ENCODE data around the gene CDKN2AIPNL. TPM values are rescaled to one million over a fixed set of nuclear protein-coding genes. Genes with fewer than 3 reads are reported as not detected.

Gene CDKN2AIPNL
- total RNA-seq, 2 donors from 2014 or later = 51.8 to 62.0 TPM

DNA sequence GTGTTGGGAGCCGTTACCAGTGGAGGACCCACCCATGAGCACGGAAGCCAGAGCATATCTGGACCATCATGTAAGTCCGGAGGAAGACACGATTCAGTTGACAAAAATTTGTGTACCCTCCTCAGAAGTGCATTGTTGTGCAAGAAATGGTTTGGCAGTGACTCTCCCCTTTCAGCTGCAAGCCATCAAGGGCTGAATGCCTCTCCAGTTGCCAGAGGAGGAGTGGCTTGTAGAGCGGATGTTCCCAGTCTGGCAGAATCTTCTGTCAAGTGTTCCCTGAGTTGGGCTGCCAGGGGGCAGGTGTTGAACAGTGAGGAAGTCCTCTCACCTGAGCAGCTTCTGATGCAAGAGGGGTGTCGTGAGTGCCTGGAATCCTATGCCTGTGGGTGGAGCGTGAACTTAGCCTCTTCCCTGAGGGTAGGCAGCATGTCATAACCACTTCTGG lies 27.6 kb upstream of the CDKN2AIPNL start:
- DNase-seq = peak; percentile 85
- H3K4me1 ChIP-seq (ENCODE audit: control insufficient read depth, insufficient read depth, low read length) = peaks cover 1% of the 10 kb centered on the region
- WGBS, 2 experiments (ENCODE audit: insufficient coverage in 1 of 2, insufficient read length in 1 of 2) = 81 to 84% methylated on average over 7 of the region's 7 CpGs
- H3K36me3 ChIP-seq (ENCODE audit: control insufficient read depth, insufficient read depth, low read length) = no peaks in the 10 kb centered on the region
- H3K27ac Mint-ChIP-seq = peak overlapping the region; percentile 60
- H3K36me3 Mint-ChIP-seq (ENCODE audit: low read depth) = no peaks in the 10 kb centered on the region
- H3K9ac ChIP-seq (ENCODE audit: extremely low read depth, low read length, poor library complexity, severe bottlenecking) = no peak overlapping the region
- H3K4me3 Mint-ChIP-seq = no peak overlapping the region
- no peak overlapping the region for H3K27ac ChIP-seq (ENCODE audit: low read depth, low read length)
- TF ChIP-seq, protein P1, sequence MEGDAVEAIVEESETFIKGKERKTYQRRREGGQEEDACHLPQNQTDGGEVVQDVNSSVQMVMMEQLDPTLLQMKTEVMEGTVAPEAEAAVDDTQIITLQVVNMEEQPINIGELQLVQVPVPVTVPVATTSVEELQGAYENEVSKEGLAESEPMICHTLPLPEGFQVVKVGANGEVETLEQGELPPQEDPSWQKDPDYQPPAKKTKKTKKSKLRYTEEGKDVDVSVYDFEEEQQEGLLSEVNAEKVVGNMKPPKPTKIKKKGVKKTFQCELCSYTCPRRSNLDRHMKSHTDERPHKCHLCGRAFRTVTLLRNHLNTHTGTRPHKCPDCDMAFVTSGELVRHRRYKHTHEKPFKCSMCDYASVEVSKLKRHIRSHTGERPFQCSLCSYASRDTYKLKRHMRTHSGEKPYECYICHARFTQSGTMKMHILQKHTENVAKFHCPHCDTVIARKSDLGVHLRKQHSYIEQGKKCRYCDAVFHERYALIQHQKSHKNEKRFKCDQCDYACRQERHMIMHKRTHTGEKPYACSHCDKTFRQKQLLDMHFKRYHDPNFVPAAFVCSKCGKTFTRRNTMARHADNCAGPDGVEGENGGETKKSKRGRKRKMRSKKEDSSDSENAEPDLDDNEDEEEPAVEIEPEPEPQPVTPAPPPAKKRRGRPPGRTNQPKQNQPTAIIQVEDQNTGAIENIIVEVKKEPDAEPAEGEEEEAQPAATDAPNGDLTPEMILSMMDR (conservative IDR thresholded peaks at IDR 0.05) = no peak
- H3K27me3 Mint-ChIP-seq (ENCODE audit: insufficient read depth) = no peaks in the 10 kb centered on the region
- no peak overlapping the region for H3K4me3 ChIP-seq (ENCODE audit: low read length)
- peaks cover 15% of the 10 kb centered on the region for H3K4me1 Mint-ChIP-seq
- H3K9me3 ChIP-seq (ENCODE audit: control insufficient read depth, low read length) = no peaks in the 10 kb centered on the region
- H3K9me3 Mint-ChIP-seq = no peaks in the 10 kb centered on the region
- no peaks in the 10 kb centered on the region for H3K27me3 ChIP-seq (ENCODE audit: control insufficient read depth, insufficient read depth, low read length, poor library complexity, severe bottlenecking)

DNA sequence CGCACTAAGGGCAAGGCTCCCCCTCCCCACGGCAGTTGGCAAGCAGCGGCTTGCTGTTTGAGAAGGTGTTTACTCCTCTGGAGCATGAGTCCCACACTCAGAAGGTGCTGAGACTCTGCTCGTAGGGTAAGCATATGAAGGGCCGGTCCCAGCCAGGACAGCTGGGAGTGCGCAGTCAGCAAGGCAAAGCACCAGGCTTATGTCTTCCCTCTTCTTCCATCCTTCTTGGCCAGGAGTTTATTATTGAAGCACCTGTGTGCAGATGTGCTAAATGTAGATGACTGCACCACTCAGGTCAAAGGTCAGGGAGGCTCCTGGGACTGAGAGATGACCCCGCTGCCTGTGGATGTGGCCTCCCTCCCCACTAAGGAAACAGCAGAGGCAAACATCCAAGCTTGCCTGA lies 27.0 kb upstream of the CDKN2AIPNL start:
- Histone ChIP-seq H3K36me3 (ENCODE audit: control insufficient read depth, insufficient read depth, low read length) (no peaks in the 10 kb centered on the region), H3K27me3 (ENCODE audit: control insufficient read depth, insufficient read depth, low read length, poor library complexity, severe bottlenecking) (no peaks in the 10 kb centered on the region), H3K9ac (ENCODE audit: extremely low read depth, low read length, poor library complexity, severe bottlenecking) (no peak overlapping the region), H3K4me1 (ENCODE audit: control insufficient read depth, insufficient read depth, low read length) (no peaks in the 10 kb centered on the region), H3K27ac (ENCODE audit: low read depth, low read length) (no peak overlapping the region), H3K4me3 (ENCODE audit: low read length) (no peak overlapping the region), H3K9me3 (ENCODE audit: control insufficient read depth, low read length) (no peaks in the 10 kb centered on the region)
- TF ChIP-seq, protein P1 (conservative IDR thresholded peaks at IDR 0.05) = no peak
- WGBS, 2 experiments (ENCODE audit: insufficient coverage in 1 of 2, insufficient read length in 1 of 2) = 95 to 96% methylated on average over 6 to 7 of the region's 7 CpGs
- Mint-ChIP-seq H3K4me1 (peaks cover 15% of the 10 kb centered on the region), H3K4me3 (no peak overlapping the region), H3K36me3 (ENCODE audit: low read depth) (no peaks in the 10 kb centered on the region), H3K27ac (peak overlapping the region; percentile 60), H3K27me3 (ENCODE audit: insufficient read depth) (no peaks in the 10 kb centered on the region), H3K9me3 (no peaks in the 10 kb centered on the region)
- DNase-seq = no peak

DNA sequence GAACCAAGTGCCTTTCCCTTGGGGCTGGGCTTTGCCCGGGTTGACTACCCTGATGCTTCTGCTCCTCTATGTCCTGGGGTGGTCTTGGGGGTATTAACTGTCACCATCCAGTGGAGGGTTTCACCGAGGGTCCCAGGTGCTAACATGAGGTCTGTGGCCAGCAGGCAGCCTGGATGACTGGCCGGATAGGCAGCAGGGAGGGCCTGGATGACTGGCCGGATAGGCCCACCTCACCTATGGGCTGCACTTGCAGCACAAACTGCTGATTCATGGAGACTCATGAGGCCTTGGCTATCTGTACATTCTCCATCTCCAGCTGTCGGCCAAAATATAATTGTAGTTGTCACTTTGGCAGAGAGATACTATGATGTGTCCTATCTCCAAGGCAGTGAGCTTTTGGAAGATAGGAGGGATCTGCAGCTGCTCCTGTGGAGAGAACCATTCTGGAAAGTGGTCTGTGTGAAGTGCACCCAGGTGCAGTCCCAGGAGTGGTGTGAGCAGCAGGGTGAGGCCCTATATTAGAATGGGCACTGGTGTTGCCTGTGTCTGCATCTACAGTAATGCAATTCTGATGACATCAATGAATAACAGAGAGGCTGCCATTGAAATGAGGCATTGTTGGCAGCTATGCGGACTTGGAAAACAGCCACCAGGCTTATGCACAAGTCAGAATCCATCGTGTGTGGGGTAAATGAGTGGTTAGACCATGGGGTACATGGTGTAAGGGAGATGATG lies 26.3 kb upstream of the CDKN2AIPNL start:
- TF ChIP-seq, protein P1 (conservative IDR thresholded peaks at IDR 0.05) = no peak
- H3K4me3 ChIP-seq (ENCODE audit: low read length) = no peak overlapping the region
- H3K27me3 Mint-ChIP-seq (ENCODE audit: insufficient read depth) = no peaks in the 10 kb centered on the region
- H3K27ac ChIP-seq (ENCODE audit: low read depth, low read length) = no peak overlapping the region
- no peak overlapping the region for H3K27ac Mint-ChIP-seq
- no peak overlapping the region for H3K4me3 Mint-ChIP-seq
- no peaks in the 10 kb centered on the region for H3K36me3 ChIP-seq (ENCODE audit: control insufficient read depth, insufficient read depth, low read length)
- 71 to 80% methylated on average over 4 to 7 of the region's 7 CpGs for WGBS, 2 experiments (ENCODE audit: insufficient coverage in 1 of 2, insufficient read length in 1 of 2)
- no peaks in the 10 kb centered on the region for H3K9me3 Mint-ChIP-seq
- no peaks in the 10 kb centered on the region for H3K36me3 Mint-ChIP-seq (ENCODE audit: low read depth)
- H3K9ac ChIP-seq (ENCODE audit: extremely low read depth, low read length, poor library complexity, severe bottlenecking) = no peak overlapping the region
- H3K27me3 ChIP-seq (ENCODE audit: control insufficient read depth, insufficient read depth, low read length, poor library complexity, severe bottlenecking) = no peaks in the 10 kb centered on the region
- DNase-seq = no peak
- H3K4me1 ChIP-seq (ENCODE audit: control insufficient read depth, insufficient read depth, low read length) = no peaks in the 10 kb centered on the region
- peaks cover 16% of the 10 kb centered on the region for H3K4me1 Mint-ChIP-seq
- no peaks in the 10 kb centered on the region for H3K9me3 ChIP-seq (ENCODE audit: control insufficient read depth, low read length)
